ENCODE data around the gene DPPA5.
"Not testable (repeated sequence)": the region's sequence is repeated elsewhere in the genome, so short reads cannot be mapped to it uniquely, and the experiment has no call there.

The DPPA5 gene

GRCh38 chr6:73363537-73363875, 9.4 kb upstream of the DPPA5 start:
- DNase-seq: no peak

- DNase-seq: no peak
Measured at GRCh38 chr6:73362869-73363536, 8.9 kb upstream of the DPPA5 start.

- DNase-seq: no peak
Measured at GRCh38 chr6:73362358-73362757, 8.3 kb upstream of the DPPA5 start, which contains the start of gene KHDC3L. Gene KHDC3L, plus strand, starts transcription at chr6:73362658. Its CDS starts 72 bp downstream, at chr6:73362730.

- DNase-seq: no peak
Measured at GRCh38 chr6:73349311-73349710, 4.8 kb downstream of the DPPA5 start.

- DNase-seq: no peak
Measured at GRCh38 chr6:73348550-73349204, 5.4 kb downstream of the DPPA5 start.

- DNase-seq: no peak
Measured at GRCh38 chr6:73343164-73343563, 10.9 kb downstream of the DPPA5 start.

DNA sequence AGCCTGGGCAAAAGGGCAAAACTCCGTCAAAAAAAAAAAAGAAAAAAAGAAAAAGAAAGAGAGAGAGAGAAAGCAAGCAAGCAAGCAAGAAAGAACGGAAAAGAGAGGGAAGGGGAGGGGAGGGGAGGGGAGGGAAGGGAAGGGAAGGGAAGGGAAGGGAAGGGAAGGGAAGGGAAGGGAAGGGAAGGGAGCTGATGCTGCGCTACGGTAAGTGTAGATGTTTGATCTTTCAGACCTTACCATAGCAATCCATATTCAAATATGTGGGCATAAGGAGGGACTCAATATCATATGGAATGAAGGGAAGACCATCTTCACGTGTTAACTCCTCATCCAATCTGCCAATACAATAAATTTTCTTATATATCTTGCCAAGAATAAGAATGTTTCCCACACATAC, 11.9 kb downstream of the DPPA5 start:
- DNase-seq: no peak

GRCh38 chr6:73341335-73341734, 12.7 kb downstream of the DPPA5 start:
- no peak for DNase-seq

DNA sequence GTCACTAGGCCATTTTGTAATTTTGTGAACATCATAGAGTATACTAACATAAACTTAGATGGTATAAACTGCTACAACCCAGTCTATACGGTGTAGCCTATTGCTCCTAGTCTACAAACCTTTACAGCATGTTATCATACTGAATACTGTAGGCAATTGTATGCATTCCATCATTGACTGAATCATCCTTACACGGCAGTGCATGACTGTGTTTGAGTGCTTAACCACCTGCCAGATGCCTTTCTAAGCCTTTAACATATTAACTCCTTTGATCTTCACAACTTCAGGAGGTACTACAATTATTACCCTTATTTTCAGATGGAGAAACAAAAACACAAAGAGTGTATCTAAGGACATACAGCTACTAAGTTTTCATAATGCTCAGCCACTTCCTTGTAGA, 14.0 kb downstream of the DPPA5 start:
- peak; percentile 83 for DNase-seq

GRCh38 chr6:73339340-73339739, 14.7 kb downstream of the DPPA5 start:
- DNase-seq: peak; percentile 44

DNA sequence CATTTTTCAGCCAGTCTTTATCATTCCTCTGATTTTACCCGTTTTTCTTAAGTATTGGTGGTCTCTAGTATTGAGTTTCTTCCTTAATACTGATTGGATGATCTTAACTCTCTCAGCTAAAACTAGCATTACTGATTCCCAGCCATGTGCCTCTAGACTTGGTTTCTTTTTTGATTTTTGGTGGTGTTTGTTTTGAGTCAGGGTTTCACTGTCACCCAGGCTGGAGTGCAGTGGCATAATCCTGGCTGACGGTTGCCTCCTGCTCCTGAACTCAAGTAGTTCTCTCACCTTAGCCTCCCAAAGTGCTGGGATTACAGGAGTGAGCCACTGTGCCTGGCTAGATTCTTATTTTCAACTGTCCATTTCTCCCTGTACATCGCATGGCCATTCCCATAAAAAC, 24.9 kb downstream of the DPPA5 start:
- DNase-seq: no peak

DNA sequence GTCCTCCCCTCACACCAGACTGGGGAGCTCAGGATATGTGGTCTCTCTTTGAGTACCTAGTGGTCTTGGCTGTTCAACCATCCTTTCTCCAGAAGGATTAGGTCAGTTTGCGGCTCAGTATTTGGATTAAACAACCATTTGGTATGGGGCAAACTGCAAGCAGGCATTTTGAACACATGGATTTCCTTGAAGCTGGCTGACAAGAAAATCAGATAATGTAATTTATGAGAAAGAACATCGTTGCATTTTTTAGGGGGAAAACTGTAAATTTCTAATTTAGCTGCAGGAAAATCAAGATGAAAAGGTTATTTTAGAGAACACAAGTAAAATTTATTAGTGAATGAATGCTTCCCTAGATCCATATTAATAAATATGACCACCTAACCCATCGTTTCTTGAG, 25.3 kb downstream of the DPPA5 start:
- no peak for DNase-seq

- DNase-seq: peak; percentile 28
Measured at GRCh38 chr6:73325656-73326055, 28.4 kb downstream of the DPPA5 start.

GRCh38 chr6:73323323-73323722, 30.8 kb downstream of the DPPA5 start:
- no peak for DNase-seq

DNA sequence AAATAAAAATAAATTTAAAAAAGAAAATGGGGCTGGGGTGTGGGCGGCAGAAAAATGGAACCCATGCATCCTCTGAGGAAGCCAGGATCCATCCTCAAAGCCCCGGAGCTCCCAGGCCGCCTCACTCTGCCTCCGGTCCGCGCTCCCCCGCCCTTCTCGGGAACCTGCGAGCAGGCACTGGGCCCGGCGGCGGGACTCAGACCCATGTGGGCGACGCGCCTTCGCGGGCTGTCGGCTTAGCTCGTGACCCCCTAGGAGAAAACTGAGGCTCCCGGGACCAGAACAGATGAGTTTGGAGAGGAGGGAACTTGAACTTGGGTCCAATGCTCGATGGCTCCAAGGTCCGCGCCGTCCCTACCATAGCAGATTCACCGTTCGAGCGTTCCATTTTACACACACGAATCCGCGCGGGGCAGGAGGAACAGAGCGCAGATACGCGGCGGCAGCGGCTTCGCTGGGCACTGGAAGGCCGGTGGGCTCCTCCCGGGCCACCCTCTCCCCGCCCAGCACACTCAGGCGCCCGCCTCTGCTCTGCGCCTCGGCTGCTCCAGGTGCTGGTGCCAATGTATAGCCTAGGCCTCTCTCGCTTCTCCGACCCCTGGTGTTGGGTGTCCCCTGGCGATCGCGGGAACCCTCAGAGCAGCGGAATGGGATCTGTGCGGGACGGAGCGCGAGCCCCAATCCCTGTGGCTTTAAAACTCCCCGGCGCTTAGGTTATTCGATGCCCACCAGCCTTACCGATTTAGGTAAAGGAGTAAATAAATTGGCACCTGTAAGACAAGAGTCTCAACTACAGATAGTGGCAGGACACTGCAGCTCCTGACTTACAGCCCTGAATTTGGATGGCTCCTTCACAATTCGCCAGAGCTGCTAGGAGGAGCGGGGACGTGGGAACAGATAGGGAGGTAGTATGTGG, 39.2 kb downstream of the DPPA5 start:
- DNase-seq: no peak

GRCh38 chr6:73310503-73310845, 43.6 kb downstream of the DPPA5 start:
- not testable (repeated sequence) for DNase-seq

GRCh38 chr6:73309785-73310502, 44.1 kb downstream of the DPPA5 start:
- peak; percentile 92 for DNase-seq

GRCh38 chr6:73309535-73309784, 44.6 kb downstream of the DPPA5 start:
- DNase-seq: no peak

DNA sequence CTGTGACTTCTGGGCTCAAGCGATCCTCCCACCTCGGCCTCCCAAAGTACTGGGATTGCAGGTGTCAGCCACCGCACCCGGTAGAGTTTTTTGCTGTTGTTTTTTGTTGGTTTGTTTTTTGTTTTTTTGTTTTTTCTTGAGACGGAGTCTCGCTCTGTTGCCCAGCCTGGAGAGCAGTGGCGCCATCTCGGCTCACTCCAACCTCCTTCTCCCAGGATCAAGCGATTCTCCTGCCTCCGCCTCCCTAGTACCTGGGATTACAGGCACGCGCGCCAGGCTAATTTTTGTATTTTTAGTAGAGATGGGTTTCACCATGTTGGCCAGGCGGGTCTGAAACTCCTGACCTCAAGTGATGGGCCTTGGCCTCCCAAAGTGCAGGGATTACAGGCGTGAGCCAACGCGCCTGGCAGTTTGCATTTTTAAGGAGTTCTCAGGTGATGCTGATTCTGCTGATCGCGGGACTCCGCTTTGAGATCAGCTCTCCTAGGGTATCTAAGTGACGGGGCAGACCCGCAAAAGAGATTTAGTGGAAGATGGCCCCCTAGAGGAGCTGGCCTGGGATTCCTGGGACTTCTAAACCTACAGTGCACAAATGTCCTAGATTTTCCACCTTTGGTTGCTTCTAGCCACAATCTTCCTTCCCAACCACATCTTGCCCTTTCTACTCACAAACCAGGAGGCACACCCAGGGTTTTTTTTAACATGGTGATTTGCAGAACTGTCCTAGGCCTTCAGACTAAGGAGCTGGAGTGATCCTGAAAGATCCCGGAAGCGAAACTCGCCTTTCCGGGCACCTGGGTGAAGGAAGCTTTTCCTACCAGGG, 45.2 kb downstream of the DPPA5 start:
- peak; percentile 82 for DNase-seq

GRCh38 chr6:73303773-73304172, 50.3 kb downstream of the DPPA5 start:
- not testable (repeated sequence) for DNase-seq

Data from DMS53 (cell line).